Mesenchymal stem cell (in vitro differentiated cells and primary cell): ENCODE measurements around the gene MEIS2.

Experiments
- DNase-seq: peaks from one replicate; pipeline ENCODE4 v3.0.0-alpha.2; 2013
- H2AFZ ChIP-seq: one replicate; pipeline ENCODE4 v1.6.1; 2013; ENCODE audit warnings: low read depth, mild to moderate bottlenecking, control low read depth, inconsistent platforms, low read length, moderate library complexity
- H2AK5ac ChIP-seq: 2 replicates; pipeline ENCODE4 v1.6.1; 2013; ENCODE audit warnings: low read length, moderate library complexity, mild to moderate bottlenecking, inconsistent platforms; ENCODE audit not compliant: severe bottlenecking
- H2BK120ac ChIP-seq: one replicate; pipeline ENCODE4 v1.6.1; 2013; ENCODE audit warnings: low read depth, mild to moderate bottlenecking, inconsistent platforms, low read length, moderate library complexity
- H2BK12ac ChIP-seq, 2 experiments: one replicate each; pipeline ENCODE4 v1.6.1; 2013; ENCODE audit warnings: inconsistent platforms in 2 of 2, low read length in 2 of 2, mild to moderate bottlenecking in 2 of 2, moderate library complexity in 2 of 2, control low read depth in 1 of 2
- H2BK15ac ChIP-seq: one replicate; pipeline ENCODE4 v1.6.1; 2013; ENCODE audit warnings: mild to moderate bottlenecking, low read depth, inconsistent platforms; ENCODE audit not compliant: poor library complexity, severe bottlenecking
- H2BK5ac ChIP-seq: 2 replicates; pipeline ENCODE4 v1.6.1; 2013; ENCODE audit warnings: low read depth, mild to moderate bottlenecking, low read length, control low read depth, inconsistent platforms; ENCODE audit not compliant: poor library complexity, severe bottlenecking
- H3K14ac ChIP-seq, 2 experiments: one replicate each; pipeline ENCODE4 v1.6.1; 2013; ENCODE audit warnings: inconsistent platforms in 2 of 2, low read length in 2 of 2, control low read depth in 1 of 2, mild to moderate bottlenecking in 1 of 2, moderate library complexity in 1 of 2
- H3K18ac ChIP-seq, 2 experiments: one replicate each; pipeline ENCODE4 v1.6.1; 2013; ENCODE audit warnings: inconsistent platforms in 2 of 2, low read length in 2 of 2, control low read depth in 1 of 2, low read depth in 1 of 2, mild to moderate bottlenecking in 1 of 2
- H3K23ac ChIP-seq, 2 experiments: one replicate each; pipeline ENCODE4 v1.6.1; 2013; ENCODE audit warnings: inconsistent platforms in 2 of 2, low read length in 2 of 2, mild to moderate bottlenecking in 2 of 2, moderate library complexity in 2 of 2, control low read depth in 1 of 2
- H3K27ac ChIP-seq: 2 replicates; pipeline ENCODE4 v1.5.1; 2013; ENCODE audit warnings: mild to moderate bottlenecking, moderate library complexity, low read length, control low read depth, inconsistent platforms; ENCODE audit not compliant: poor library complexity, severe bottlenecking
- H3K27me3 ChIP-seq, 2 experiments: 2 replicates each; pipeline versions ENCODE4 v1.6.1 to v1.7.0; 2013; ENCODE audit warnings: low read length in 2 of 2, mild to moderate bottlenecking in 2 of 2, moderate library complexity in 2 of 2, control low read depth in 1 of 2, inconsistent platforms in 1 of 2; ENCODE audit not compliant: control insufficient read depth in 1 of 2, insufficient read depth in 1 of 2
- H3K36me3 ChIP-seq, 2 experiments: 2 replicates each; pipeline versions ENCODE4 v1.6.1 to v1.7.0; 2013; ENCODE audit warnings: low read length in 2 of 2, control low read depth in 1 of 2, inconsistent platforms in 1 of 2, low read depth in 1 of 2, mild to moderate bottlenecking in 1 of 2; ENCODE audit not compliant: insufficient read depth in 2 of 2, control insufficient read depth in 1 of 2
- H3K4ac ChIP-seq, 2 experiments: one replicate each; pipeline ENCODE4 v1.6.1; 2013; ENCODE audit warnings: inconsistent platforms in 2 of 2, low read length in 2 of 2, mild to moderate bottlenecking in 2 of 2, moderate library complexity in 2 of 2, control low read depth in 1 of 2, low read depth in 1 of 2
- H3K4me1 ChIP-seq: 2 replicates; pipeline ENCODE4 v1.6.1; 2013; ENCODE audit warnings: low read depth, low read length, control low read depth; ENCODE audit not compliant: control insufficient read depth, insufficient read depth
- H3K4me2 ChIP-seq: 2 replicates; pipeline ENCODE4 v1.6.1; 2013; ENCODE audit warnings: low read length, mild to moderate bottlenecking, inconsistent platforms; ENCODE audit not compliant: poor library complexity, severe bottlenecking
- H3K4me3 ChIP-seq, 2 experiments: 2 replicates each; pipeline versions ENCODE4 v1.5.1 to v1.7.0; 2013; ENCODE audit warnings: low read length in 2 of 2, mild to moderate bottlenecking in 2 of 2, control low read depth in 1 of 2, low read depth in 1 of 2; ENCODE audit not compliant: insufficient read depth in 1 of 2
- H3K79me1 ChIP-seq: replicated peaks from 2 replicates; pipeline ENCODE4 v1.6.1; 2013; ENCODE audit warnings: mild to moderate bottlenecking, control low read depth, low read length, inconsistent platforms; ENCODE audit not compliant: poor library complexity, severe bottlenecking
- H3K9ac ChIP-seq: 2 replicates; pipeline ENCODE4 v1.7.0; 2013; ENCODE audit warnings: mild to moderate bottlenecking, low read length, moderate library complexity
- H3K9me3 ChIP-seq: 2 replicates; pipeline ENCODE4 v1.7.0; 2013; ENCODE audit warnings: mild to moderate bottlenecking, low read length; ENCODE audit not compliant: control insufficient read depth
- H4K8ac ChIP-seq: one replicate; pipeline ENCODE4 v1.6.1; 2013; ENCODE audit warnings: inconsistent platforms, mild to moderate bottlenecking, low read length, moderate library complexity
- H4K91ac ChIP-seq: one replicate; pipeline ENCODE4 v1.6.1; 2013; ENCODE audit warnings: mild to moderate bottlenecking, low read length, inconsistent platforms
- WGBS: methylation state at CpG from one replicate; pipeline ENCODE4 v1.1.7; 2013; ENCODE audit warnings: mixed read lengths; 5-methylcytosine and 5-hydroxymethylcytosine counted together

The MEIS2 gene

DNA sequence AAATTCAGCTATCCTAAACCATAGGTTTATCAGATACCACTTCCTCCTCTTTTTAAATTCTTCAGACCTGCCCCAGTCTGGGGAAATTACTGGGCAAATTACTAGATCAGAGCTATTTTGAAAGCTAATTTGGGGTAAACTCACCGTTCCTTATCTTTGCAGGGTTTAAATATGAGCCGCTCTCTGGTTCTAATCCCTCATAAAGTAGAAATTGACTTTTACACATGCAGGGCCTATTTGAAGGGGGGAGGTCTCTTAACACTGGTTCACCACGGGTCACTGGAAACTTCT is 11.0 kb upstream of the MEIS2 start:
- Histone ChIP-seq H3K4me3 (peak overlapping the region in 1 of 2 experiments; percentile 85), H3K79me1 (peaks cover 5% of the 10 kb centered on the region), H4K8ac (no peak overlapping the region), H3K36me3 (no peaks in the 10 kb centered on the region), H3K9ac (peak overlapping the region; percentile 88), H2AK5ac (no peak overlapping the region), H2BK15ac (no peak overlapping the region), H3K14ac (no peak overlapping the region), H3K9me3 (no peaks in the 10 kb centered on the region), H3K18ac (no peak overlapping the region), H3K4me2 (no peak overlapping the region), H3K23ac (no peak overlapping the region), H2AFZ (no peak overlapping the region), H3K27ac (no peak overlapping the region), H3K4me1 (peaks cover 13% of the 10 kb centered on the region), H4K91ac (no peak overlapping the region), H2BK12ac (no peak overlapping the region), H2BK120ac (no peak overlapping the region), H3K27me3 (peaks cover 0 to 64% of the 10 kb centered on the region in 2 experiments), H3K4ac (no peak overlapping the region), H2BK5ac (no peak overlapping the region)
- WGBS = 25% methylated on average over 2 of the region's 3 CpGs
- no peak for DNase-seq

DNA sequence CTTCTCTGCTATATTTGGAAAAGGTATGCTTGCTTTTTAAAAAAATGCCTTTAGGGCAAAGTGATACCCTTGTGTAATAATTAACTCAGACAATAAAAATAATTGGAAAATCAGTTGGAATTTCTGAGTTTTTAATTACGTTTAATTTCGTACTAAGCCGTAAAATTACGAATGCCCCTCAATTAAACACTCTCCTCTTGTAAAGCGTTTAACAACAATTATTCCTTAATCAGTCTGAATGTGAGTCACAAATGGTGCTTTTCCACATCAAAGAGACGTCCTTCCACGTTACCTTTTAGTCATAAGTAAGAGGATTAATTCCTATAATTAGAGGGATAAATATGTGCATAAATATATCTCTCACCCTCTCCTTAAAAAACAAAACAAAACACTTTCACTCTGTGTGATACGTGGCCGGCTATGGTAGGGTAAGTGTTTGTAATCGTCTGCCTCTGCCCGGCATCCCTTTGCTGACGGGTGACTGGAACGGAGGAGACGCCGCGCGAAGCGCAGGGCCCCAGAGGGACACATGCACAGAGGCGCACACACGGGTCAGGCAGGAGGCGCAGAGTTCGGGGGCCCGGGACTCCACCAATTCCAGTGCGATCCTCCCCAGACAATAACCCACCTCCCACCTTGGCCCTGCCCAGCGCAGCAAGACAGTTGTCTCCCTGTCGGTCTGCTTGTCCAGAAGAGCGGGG is 9.7 kb upstream of the MEIS2 start:
- Histone ChIP-seq H3K79me1 (peaks cover 5% of the 10 kb centered on the region), H3K27me3 (peaks cover 0 to 72% of the 10 kb centered on the region in 2 experiments), H3K9me3 (no peaks in the 10 kb centered on the region), H3K27ac (no peak overlapping the region), H3K9ac (peak overlapping the region; percentile 88), H3K4me1 (peaks cover 13% of the 10 kb centered on the region), H3K4me3 (peak overlapping the region in 1 of 2 experiments; percentile 85), H2AK5ac (no peak overlapping the region), H3K36me3 (no peaks in the 10 kb centered on the region), H2AFZ (no peak overlapping the region), H3K4ac (peak overlapping the region; percentile 26 to 87), H4K91ac (peak overlapping the region; percentile 76), H3K14ac (peak overlapping the region in 1 of 2 experiments; percentile 60), H2BK12ac (peak overlapping the region; percentile 53 to 96), H2BK5ac (no peak overlapping the region), H2BK15ac (no peak overlapping the region), H3K4me2 (peak overlapping the region; percentile 89), H3K23ac (peak overlapping the region; percentile 37 to 93), H2BK120ac (no peak overlapping the region), H3K18ac (peak overlapping the region; percentile 38 to 67), H4K8ac (peak overlapping the region; percentile 19)
- 3% methylated on average over 24 of the region's 27 CpGs for WGBS
- peak; percentile 81 for DNase-seq

DNA sequence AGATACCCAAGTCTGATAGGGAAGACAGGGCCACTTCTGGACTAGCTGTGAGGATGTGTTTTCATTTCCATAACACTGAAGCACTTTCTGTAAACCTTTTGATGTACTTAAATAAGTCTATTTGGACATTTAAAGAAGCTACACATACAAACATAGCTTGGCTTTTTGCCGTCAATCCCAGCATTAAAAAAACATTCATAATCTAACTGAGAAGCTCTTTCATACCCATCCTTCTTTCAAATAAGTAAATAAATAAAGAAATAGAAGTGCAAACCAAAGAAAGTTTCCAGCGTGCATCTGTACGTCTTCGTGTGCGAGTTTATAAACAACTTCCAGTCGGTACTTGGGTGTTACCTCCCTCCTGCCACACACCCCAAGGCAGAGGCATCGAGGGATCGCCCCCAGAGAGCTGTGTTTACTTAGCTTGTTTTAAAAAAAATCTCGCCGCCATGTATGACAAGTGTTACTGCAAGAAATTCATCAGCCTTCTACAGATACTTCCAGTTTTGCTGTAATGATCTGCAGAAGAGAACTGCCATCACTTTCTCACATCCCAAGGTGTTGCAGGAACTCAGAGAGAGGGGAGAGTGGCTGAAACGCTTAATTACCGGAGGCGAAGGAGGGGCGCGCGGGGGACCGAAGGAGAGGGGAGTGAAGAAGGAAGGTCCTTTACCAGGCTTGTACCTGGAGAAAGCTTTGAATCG is 9.0 kb upstream of the MEIS2 start:
- DNase-seq = peak; percentile 62
- H3K36me3 ChIP-seq = no peaks in the 10 kb centered on the region
- H3K79me1 ChIP-seq = peaks cover 10% of the 10 kb centered on the region
- peak overlapping the region in 1 of 2 experiments; percentile 39 for H2BK12ac ChIP-seq
- no peak overlapping the region for H3K27ac ChIP-seq
- H3K4me3 ChIP-seq = peak overlapping the region in 1 of 2 experiments; percentile 85
- peaks cover 0 to 79% of the 10 kb centered on the region in 2 experiments for H3K27me3 ChIP-seq
- H2AFZ ChIP-seq = no peak overlapping the region
- no peak overlapping the region for H2AK5ac ChIP-seq
- H3K9ac ChIP-seq = peak overlapping the region; percentile 88
- H3K9me3 ChIP-seq = no peaks in the 10 kb centered on the region
- peak overlapping the region in 1 of 2 experiments; percentile 80 for H3K18ac ChIP-seq
- no peak overlapping the region for H4K91ac ChIP-seq
- no peak overlapping the region for H4K8ac ChIP-seq
- no peak overlapping the region for H2BK15ac ChIP-seq
- H2BK5ac ChIP-seq = no peak overlapping the region
- 3% methylated on average over 16 of the region's 18 CpGs for WGBS
- H2BK120ac ChIP-seq = no peak overlapping the region
- peak overlapping the region; percentile 37 to 89 for H3K23ac ChIP-seq
- H3K4ac ChIP-seq = peak overlapping the region in 1 of 2 experiments; percentile 87
- H3K14ac ChIP-seq = peak overlapping the region in 1 of 2 experiments; percentile 60
- H3K4me2 ChIP-seq = peak overlapping the region; percentile 44
- peaks cover 13% of the 10 kb centered on the region for H3K4me1 ChIP-seq

DNA sequence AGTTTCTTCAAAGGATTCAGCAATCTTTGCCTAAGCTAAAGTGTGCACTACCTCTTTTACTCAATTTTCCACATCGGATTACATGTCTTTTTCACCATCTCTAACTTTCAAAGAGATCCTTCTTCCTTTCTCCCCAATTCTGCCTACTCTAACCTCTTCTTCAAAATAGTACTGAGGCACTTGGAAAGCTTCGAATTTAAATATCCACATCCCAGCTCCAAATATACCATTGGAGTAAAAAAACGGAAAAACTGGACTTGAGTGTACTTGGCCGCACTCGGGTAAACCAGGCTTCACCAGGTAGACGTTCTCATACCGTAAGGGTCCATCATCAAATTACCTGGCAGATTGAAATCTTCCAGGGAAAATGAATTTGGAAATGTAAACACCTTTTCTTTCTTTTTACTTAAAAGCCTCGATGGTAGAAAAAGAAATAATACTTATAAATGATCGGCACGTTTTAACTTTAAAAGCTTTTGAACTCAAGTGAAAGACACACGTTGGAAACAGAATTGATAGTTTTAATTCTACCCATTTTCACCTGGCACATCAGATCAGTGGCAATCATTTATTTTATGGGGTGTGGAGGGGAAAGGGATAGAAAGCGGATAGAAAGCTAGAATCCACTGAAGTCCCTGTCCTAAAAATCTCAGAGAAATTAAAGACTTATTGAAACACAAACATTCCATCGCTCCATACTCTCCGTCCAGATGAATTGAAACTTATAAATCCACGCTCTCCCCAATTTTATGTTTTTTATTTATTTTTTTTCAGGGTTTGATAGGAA is 8.2 kb upstream of the MEIS2 start:
- Histone ChIP-seq H3K4me2 (no peak overlapping the region), H3K4me3 (peak overlapping the region in 1 of 2 experiments; percentile 85), H2BK15ac (no peak overlapping the region), H2BK5ac (no peak overlapping the region), H3K9ac (peak overlapping the region; percentile 88), H2BK12ac (no peak overlapping the region), H2BK120ac (no peak overlapping the region), H3K4me1 (peaks cover 13% of the 10 kb centered on the region), H3K23ac (no peak overlapping the region), H3K4ac (no peak overlapping the region), H4K91ac (no peak overlapping the region), H3K14ac (no peak overlapping the region), H2AK5ac (no peak overlapping the region), H3K36me3 (no peaks in the 10 kb centered on the region), H3K9me3 (no peaks in the 10 kb centered on the region), H2AFZ (no peak overlapping the region), H3K27ac (no peak overlapping the region), H4K8ac (no peak overlapping the region), H3K27me3 (peaks cover 0 to 84% of the 10 kb centered on the region in 2 experiments), H3K18ac (no peak overlapping the region), H3K79me1 (peaks cover 11% of the 10 kb centered on the region)
- no peak for DNase-seq
- 69% methylated on average over 5 of the region's 15 CpGs for WGBS
